ENCODE data around the gene ZNF630. TPM values are rescaled to one million over a fixed set of nuclear protein-coding genes. Genes with fewer than 3 reads are reported as not detected.
"Not testable (repeated sequence)": the region's sequence is repeated elsewhere in the genome, so short reads cannot be mapped to it uniquely, and the experiment has no call there.

Gene ZNF630
- 0.69 and 0.77 TPM in 2 replicates for polyA plus RNA-seq (2011; rRNA removed)
- 0.55 and 1.1 TPM in 2 replicates for polyA minus RNA-seq (2011; rRNA and poly(A)+ RNA removed)

DNA sequence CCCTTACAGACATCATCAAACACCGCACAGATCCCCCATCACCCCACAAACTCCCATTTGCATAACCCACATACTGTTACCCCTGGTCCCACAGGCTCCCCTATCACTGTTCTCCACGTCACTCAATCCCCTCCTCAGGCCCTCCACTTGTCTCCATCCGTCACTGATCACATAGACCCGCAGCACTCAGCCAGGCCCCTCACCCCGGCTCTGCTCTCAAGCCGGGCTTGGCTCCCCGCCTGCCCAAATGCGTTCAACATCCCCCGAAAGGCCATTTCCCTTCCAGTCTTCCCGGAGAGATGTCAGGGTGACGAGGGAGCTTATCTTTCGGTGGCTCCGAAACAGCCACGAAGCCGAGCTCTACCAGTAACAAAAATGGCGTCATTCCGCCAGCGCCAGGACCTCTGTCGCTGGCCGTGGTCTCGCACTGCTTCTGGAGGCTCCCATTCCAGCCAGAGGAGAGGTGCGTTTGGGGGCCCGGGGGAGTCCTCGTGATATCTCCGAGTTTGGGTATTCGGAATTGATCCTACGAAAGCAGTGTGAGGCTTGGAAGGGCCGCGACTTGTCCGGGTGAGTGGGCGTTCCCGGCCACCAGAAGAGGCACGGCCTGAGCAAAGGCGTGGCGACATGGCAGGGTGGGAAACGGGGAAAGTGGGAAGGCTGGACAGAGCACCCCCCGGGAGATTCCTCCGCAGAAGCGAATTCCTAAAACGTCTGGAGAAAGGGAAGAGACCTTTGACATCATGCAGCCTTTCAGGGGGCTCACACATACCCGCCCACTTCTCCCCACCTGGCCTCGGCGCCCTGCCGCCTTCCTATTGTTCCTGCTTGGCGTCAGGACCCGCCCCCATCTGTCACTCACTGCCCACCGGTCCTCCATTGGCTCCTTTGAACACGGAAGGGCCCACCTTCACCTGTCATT, at the start of gene ZNF630:
TSS of gene ZNF630 (minus strand) at position 577 of the 922 bp plus-strand sequence. CDS start 4,754 bp downstream, outside the sequence.
- ChIA-PET POLR2A (no interaction called here), CTCF (no interaction called here)
- no peaks in the 10 kb centered on the region for H3K27me3 ChIP-seq (ENCODE audit: control insufficient read depth, insufficient read depth, low read length)
- H3K9me3 ChIP-seq (ENCODE audit: control insufficient read depth, insufficient read depth, low read length), result no peaks in the 10 kb centered on the region
- TF ChIP-seq, protein P1, sequence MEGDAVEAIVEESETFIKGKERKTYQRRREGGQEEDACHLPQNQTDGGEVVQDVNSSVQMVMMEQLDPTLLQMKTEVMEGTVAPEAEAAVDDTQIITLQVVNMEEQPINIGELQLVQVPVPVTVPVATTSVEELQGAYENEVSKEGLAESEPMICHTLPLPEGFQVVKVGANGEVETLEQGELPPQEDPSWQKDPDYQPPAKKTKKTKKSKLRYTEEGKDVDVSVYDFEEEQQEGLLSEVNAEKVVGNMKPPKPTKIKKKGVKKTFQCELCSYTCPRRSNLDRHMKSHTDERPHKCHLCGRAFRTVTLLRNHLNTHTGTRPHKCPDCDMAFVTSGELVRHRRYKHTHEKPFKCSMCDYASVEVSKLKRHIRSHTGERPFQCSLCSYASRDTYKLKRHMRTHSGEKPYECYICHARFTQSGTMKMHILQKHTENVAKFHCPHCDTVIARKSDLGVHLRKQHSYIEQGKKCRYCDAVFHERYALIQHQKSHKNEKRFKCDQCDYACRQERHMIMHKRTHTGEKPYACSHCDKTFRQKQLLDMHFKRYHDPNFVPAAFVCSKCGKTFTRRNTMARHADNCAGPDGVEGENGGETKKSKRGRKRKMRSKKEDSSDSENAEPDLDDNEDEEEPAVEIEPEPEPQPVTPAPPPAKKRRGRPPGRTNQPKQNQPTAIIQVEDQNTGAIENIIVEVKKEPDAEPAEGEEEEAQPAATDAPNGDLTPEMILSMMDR (IDR thresholded peaks at IDR 0.05; ENCODE audit: low read depth, low read length), result no peak
- no peak for DNase-seq (ENCODE audit: low read depth, low spot score)
- peak within 1 kb of the TSS; percentile 54 for H3K4me3 ChIP-seq (ENCODE audit: low read depth, low read length)
- H3K27ac ChIP-seq (ENCODE audit: low read depth, low read length), result no peak within 1 kb of the TSS

DNA sequence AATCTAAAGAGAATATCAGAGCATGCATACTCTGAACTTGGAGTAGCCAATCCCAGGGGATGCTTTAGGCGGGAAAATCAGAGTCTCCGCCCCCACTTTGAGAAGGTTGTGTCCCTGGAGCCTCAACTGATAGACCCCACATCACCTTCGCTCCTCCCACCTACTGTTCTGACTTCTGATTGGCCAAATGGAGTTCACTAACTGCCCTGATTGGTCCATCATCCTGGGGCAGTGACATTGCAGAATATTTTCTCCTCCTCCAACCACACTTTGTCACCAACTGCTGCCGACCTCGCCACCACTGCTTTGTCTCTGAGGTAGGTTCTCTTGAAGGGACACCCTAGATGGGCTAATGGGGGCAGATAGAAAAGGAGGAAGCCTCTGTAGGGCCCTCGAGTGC, 36.3 kb upstream of the ZNF630 start:
- H3K27ac ChIP-seq (ENCODE audit: low read depth, low read length), result no peak overlapping the region
- no peaks in the 10 kb centered on the region for H3K27me3 ChIP-seq (ENCODE audit: control insufficient read depth, insufficient read depth, low read length)
- DNase-seq (ENCODE audit: low read depth, low spot score), result no peak
- TF ChIP-seq, protein P1 (IDR thresholded peaks at IDR 0.05; ENCODE audit: low read depth, low read length), result no peak
- no peak overlapping the region for H3K4me3 ChIP-seq (ENCODE audit: low read depth, low read length)
- ChIA-PET CTCF (no interaction called here), POLR2A (no interaction called here)
- no peaks in the 10 kb centered on the region for H3K9me3 ChIP-seq (ENCODE audit: control insufficient read depth, insufficient read depth, low read length)

DNA sequence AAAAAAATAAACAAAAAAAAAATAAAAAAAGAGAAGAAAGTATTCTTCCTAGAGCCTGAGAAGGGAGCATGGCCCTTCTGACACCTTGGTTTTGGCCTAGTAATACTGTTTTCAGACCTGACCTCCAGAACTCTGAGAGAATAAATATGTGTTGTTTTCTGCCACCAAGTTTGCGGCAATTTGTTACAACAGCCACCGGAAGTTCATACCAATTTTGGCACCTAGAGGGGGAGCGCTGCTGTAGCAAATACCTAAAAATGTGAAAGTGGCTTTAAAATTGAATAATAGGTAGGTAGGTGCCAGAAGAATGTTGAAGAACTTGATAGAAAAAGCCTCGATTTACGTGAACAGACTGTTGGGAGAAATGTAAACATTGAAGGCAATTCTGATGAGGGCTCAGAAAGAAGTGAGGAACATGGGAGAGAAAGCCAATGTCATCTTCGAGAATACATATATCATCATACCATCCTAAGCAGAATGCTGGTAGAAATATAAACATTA, 31.5 kb upstream of the ZNF630 start:
- Histone ChIP-seq H3K27me3 (ENCODE audit: control insufficient read depth, insufficient read depth, low read length) (no peaks in the 10 kb centered on the region), H3K9me3 (ENCODE audit: control insufficient read depth, insufficient read depth, low read length) (no peaks in the 10 kb centered on the region), H3K4me3 (ENCODE audit: low read depth, low read length) (no peak overlapping the region), H3K27ac (ENCODE audit: low read depth, low read length) (no peak overlapping the region)
- no peak for DNase-seq (ENCODE audit: low read depth, low spot score)
- ChIA-PET CTCF (interaction anchor here (0.6 kb wide), 1 partner anchor 734 kb away, joined by 3 read pairs; no protein-coding TSS in a partner anchor), POLR2A (no interaction called here)
- TF ChIP-seq, protein P1 (IDR thresholded peaks at IDR 0.05; ENCODE audit: low read depth, low read length), result no peak

GRCh38 chrX:48101443-48101842, 30.0 kb upstream of the ZNF630 start:
- TF ChIP-seq, protein P1 (IDR thresholded peaks at IDR 0.05; ENCODE audit: low read depth, low read length), result no peak
- Histone ChIP-seq H3K27ac (ENCODE audit: low read depth, low read length) (no peak overlapping the region), H3K4me3 (ENCODE audit: low read depth, low read length) (no peak overlapping the region), H3K9me3 (ENCODE audit: control insufficient read depth, insufficient read depth, low read length) (no peaks in the 10 kb centered on the region), H3K27me3 (ENCODE audit: control insufficient read depth, insufficient read depth, low read length) (no peaks in the 10 kb centered on the region)
- ChIA-PET POLR2A (no interaction called here), CTCF (no interaction called here)
- DNase-seq (ENCODE audit: low read depth, low spot score), result no peak

DNA sequence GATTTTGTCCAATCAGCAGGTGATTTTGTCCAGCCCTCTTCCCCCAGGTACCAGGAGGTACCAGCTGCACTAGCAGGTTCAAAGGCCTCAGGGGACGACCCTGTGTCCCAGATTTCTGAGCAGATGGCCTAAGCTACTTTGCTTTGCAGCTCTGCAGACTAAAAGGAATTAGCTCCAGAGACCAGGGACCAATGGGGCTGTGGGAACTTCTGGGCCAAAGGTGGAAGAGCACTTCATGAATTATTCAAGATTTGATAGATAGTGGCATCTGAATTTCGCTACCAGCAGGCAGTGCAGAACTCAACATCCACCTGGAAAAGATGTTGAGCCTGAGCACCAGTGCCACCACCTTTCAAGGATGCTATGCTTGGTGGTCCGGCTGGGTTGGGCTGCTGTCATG, 21.1 kb upstream of the ZNF630 start:
- POLR2A ChIA-PET; CTCF ChIA-PET; H3K27me3 ChIP-seq (ENCODE audit: control insufficient read depth, insufficient read depth, low read length); DNase-seq (ENCODE audit: low read depth, low spot score); H3K9me3 ChIP-seq (ENCODE audit: control insufficient read depth, insufficient read depth, low read length); H3K4me3 ChIP-seq (ENCODE audit: low read depth, low read length); H3K27ac ChIP-seq (ENCODE audit: low read depth, low read length): not testable (repeated sequence)
